ENCODE measurements around the gene LILRA6.
"Not testable (repeated sequence)": the region's sequence is repeated elsewhere in the genome, so short reads cannot be mapped to it uniquely, and the experiment has no call there.

The LILRA6 gene

GRCh38 chr19:54230031-54230430 lies 12.6 kb downstream of the LILRA6 start:
- DNase-seq (ENCODE audit: extremely low read depth, low read depth), result no peak
- H3K4me3 ChIP-seq (replicated peaks; ENCODE audit: low read depth, low read length), result no peak overlapping the region
- TF ChIP-seq CTCF (IDR thresholded peaks at IDR 0.05; ENCODE audit: low read depth, low read length, missing control alignments), result no peak

GRCh38 chr19:54229146-54229545 lies 13.4 kb downstream of the LILRA6 start:
- TF ChIP-seq CTCF (IDR thresholded peaks at IDR 0.05; ENCODE audit: low read depth, low read length, missing control alignments), result no peak
- no peak for DNase-seq (ENCODE audit: extremely low read depth, low read depth)
- H3K4me3 ChIP-seq (replicated peaks; ENCODE audit: low read depth, low read length), result no peak overlapping the region

- H3K4me3 ChIP-seq (replicated peaks; ENCODE audit: low read depth, low read length); DNase-seq (ENCODE audit: extremely low read depth, low read depth): not testable (repeated sequence)
These were observed 18.0 kb downstream of the LILRA6 start for GRCh38 chr19:54224619-54225018.

- not testable (repeated sequence) for DNase-seq (ENCODE audit: extremely low read depth, low read depth); H3K4me3 ChIP-seq (replicated peaks; ENCODE audit: low read depth, low read length)
These were observed 18.7 kb downstream of the LILRA6 start for GRCh38 chr19:54223937-54224281.

- not testable (repeated sequence) for H3K4me3 ChIP-seq (replicated peaks; ENCODE audit: low read depth, low read length); DNase-seq (ENCODE audit: extremely low read depth, low read depth)
These were observed 19.2 kb downstream of the LILRA6 start for GRCh38 chr19:54223277-54223936.

GRCh38 chr19:54222474-54223276 lies 19.9 kb downstream of the LILRA6 start, which contains the start of gene LILRB3:
Gene LILRB3, minus strand, starts transcription at chr19:54223007. Its CDS starts 31 bp downstream, at chr19:54222976.
- not testable (repeated sequence) for DNase-seq (ENCODE audit: extremely low read depth, low read depth)

GRCh38 chr19:54221947-54222346 lies 20.6 kb downstream of the LILRA6 start:
- DNase-seq (ENCODE audit: extremely low read depth, low read depth); H3K4me3 ChIP-seq (replicated peaks; ENCODE audit: low read depth, low read length): not testable (repeated sequence)

More at GRCh38 chr19:54222474-54223276, 19.9 kb downstream of the LILRA6 start, which contains the start of gene LILRB3:
- not testable (repeated sequence) for H3K4me3 ChIP-seq (replicated peaks; ENCODE audit: low read depth, low read length)

GRCh38 chr19:54219702-54220101 lies 22.9 kb downstream of the LILRA6 start:
- DNase-seq (ENCODE audit: extremely low read depth, low read depth); H3K4me3 ChIP-seq (replicated peaks; ENCODE audit: low read depth, low read length): not testable (repeated sequence)

- no peak overlapping the region for H3K4me3 ChIP-seq (replicated peaks; ENCODE audit: low read depth, low read length)
- no peak for TF ChIP-seq CTCF (IDR thresholded peaks at IDR 0.05; ENCODE audit: low read depth, low read length, missing control alignments)
- no peak for DNase-seq (ENCODE audit: extremely low read depth, low read depth)
These were observed 23.5 kb downstream of the LILRA6 start for GRCh38 chr19:54218960-54219661.

- H3K4me3 ChIP-seq (replicated peaks; ENCODE audit: low read depth, low read length), result no peak overlapping the region
- no peak for TF ChIP-seq CTCF (IDR thresholded peaks at IDR 0.05; ENCODE audit: low read depth, low read length, missing control alignments)
- no peak for DNase-seq (ENCODE audit: extremely low read depth, low read depth)
These were observed 24.3 kb downstream of the LILRA6 start for GRCh38 chr19:54218259-54218658.

GRCh38 chr19:54217517-54218247 lies 24.9 kb downstream of the LILRA6 start:
- DNase-seq (ENCODE audit: extremely low read depth, low read depth); H3K4me3 ChIP-seq (replicated peaks; ENCODE audit: low read depth, low read length): not testable (repeated sequence)

Measured in HFF-Myc (cell line).